Upper lobe of left lung (tissue), 6 donors: ENCODE results near the gene LBH. TPM values are rescaled to one million over a fixed set of nuclear protein-coding genes. Genes with fewer than 3 reads are reported as not detected.

Experiments
- ATAC-seq, 2 donors: fragments of 200-7000 bp; cut with Tn5 transposase; one replicate each; pipeline ENCODE4 v1.9.1; 2022; ENCODE audit warnings: mild to moderate bottlenecking in 2 of 2, moderate library complexity in 2 of 2; ENCODE audit not compliant: low FRiP score in 2 of 2
- DNase-seq, 2 donors: peaks; one replicate each; pipeline ENCODE4 v3.0.0-alpha.2; 2019 to 2020
- H3K27ac ChIP-seq, 4 donors: fragments of 200-600 bp; sonication (generic); one replicate each; pipeline ENCODE4 v1.5.1; 2016 to 2019
- H3K27me3 ChIP-seq, 4 donors: fragments of 200-600 bp; sonication (generic); one replicate each; pipeline ENCODE4 v1.5.1; 2017 to 2019
- H3K36me3 ChIP-seq, 4 donors: fragments of 200-600 bp; sonication (generic); one replicate each; pipeline ENCODE4 v1.5.1; 2016 to 2019
- H3K4me1 ChIP-seq, 4 donors: fragments of 200-600 bp; sonication (generic); one replicate each; pipeline ENCODE4 v1.5.1; 2018 to 2019
- H3K4me3 ChIP-seq, 4 donors: fragments of 200-600 bp; sonication (generic); one replicate each; pipeline ENCODE4 v1.5.1; 2017 to 2019; ENCODE audit warnings: mild to moderate bottlenecking in 2 of 4, moderate library complexity in 1 of 4
- H3K9me3 ChIP-seq, 4 donors: fragments of 200-600 bp; sonication (generic); one replicate each; pipeline ENCODE4 v1.5.1; 2018 to 2019
- EP300 ChIP-seq, 4 donors: sonication (generic); formaldehyde crosslinking; IDR thresholded peaks; one replicate each; pipeline ENCODE4 v1.5.1; 2017; ENCODE audit warnings: antibody characterized with exemption in 4 of 4, control low read depth in 2 of 4
- POLR2A ChIP-seq, 4 donors: fragments of 450-650 bp; IDR thresholded peaks; one replicate each; pipeline ENCODE4 v1.5.1; 2016 to 2017; ENCODE audit warnings: antibody characterized with exemption in 4 of 4, mild to moderate bottlenecking in 2 of 4
- POLR2AphosphoS5 ChIP-seq, 2 donors: sonication (generic); formaldehyde crosslinking; IDR thresholded peaks; one replicate each; pipeline ENCODE4 v1.5.1; 2017; ENCODE audit warnings: antibody characterized with exemption in 2 of 2
- WGBS, 2 donors: methylation state at CpG; one replicate each; pipeline ENCODE4 v1.1.5; 2017 to 2018; 5-methylcytosine and 5-hydroxymethylcytosine counted together
- total RNA-seq, 6 donors: library from RNA; depleted of rRNA in 4 of 6; stranded (reverse); fragments of >200 nt in 4 of 6; gene quantifications; one replicate each; pipeline versions ENCODE4 v1.1.0 to v1.2.1, GENCODE V29; 2016 to 2021
- TF ChIP-seq, protein P1 (sequence below), 6 experiments: fragments of 450-650 bp in 4 of 6; fragments of 200-600 bp in 2 of 6; sonication (generic) in 2 of 6; IDR thresholded peaks; one replicate each; pipeline ENCODE4 v1.5.1; 2016 to 2019; ENCODE audit warnings: antibody characterized with exemption in 6 of 6
- donor health status: DM: no; HTN: no; CAD: no; lungs with moderate emphysema.
- donor health status: DM: no; HTN: yes; CAD: no; lungs with severe emphysema.

Gene LBH
- total RNA-seq, 6 donors from 2014 or later, result 45.6 to 270 (median 154) TPM

DNA sequence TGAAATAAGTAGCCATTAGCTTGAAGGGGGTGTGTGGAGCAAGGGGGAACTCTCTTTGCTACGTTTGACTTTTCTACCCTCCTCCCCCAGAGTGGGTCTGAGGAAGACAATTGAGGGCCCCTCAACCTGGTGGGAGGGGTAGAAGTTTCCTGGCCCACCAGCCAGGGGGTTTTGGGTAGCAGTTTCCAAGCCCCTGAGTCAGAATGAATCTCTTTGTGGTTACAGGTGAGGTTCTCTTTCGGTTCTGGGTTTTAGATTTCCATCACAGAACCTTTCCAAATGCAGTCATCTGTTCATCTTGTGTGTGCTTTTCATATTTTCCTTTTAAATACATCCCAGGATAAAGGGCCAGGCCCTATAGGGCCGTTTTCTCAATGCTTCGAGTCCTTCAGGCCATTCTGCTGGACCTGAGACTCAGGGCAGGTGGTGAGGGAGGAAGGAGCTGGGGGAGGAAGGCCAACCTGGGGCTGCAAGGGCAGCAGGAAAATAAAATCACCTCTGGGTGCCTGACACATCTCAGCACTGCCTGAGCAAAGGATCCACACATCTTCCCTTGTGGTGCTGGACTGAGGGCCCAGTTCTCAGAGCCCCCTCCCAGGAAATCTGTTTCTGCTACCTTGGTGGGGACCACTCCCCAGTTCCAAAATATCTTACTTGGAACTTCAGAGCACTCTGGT lies 4.7 kb downstream of the LBH start:
- peaks cover 28 to 73% (median 49%) of the 10 kb centered on the region in 4 donors for H3K4me1 ChIP-seq
- H3K36me3 ChIP-seq, result peaks cover 0 to 32% (median 2%) of the 10 kb centered on the region in 4 donors
- H3K27me3 ChIP-seq, result no peaks in the 10 kb centered on the region
- H3K9me3 ChIP-seq, result no peaks in the 10 kb centered on the region
- H3K4me3 ChIP-seq, result peak overlapping the region in 2 of 4 donors; percentile 72 to 90
- ATAC-seq (no peak), DNase-seq (no peak)
- 74 to 77% methylated on average over 4 of the region's 4 CpGs for WGBS, 2 donors
- H3K27ac ChIP-seq, result peak overlapping the region; percentile 56 to 93 (median 78)
- TF ChIP-seq POLR2AphosphoS5 (IDR thresholded peaks at IDR 0.05) (no peak), POLR2A (IDR thresholded peaks at IDR 0.05) (no peak), EP300 (IDR thresholded peaks at IDR 0.05) (no peak)
- TF ChIP-seq, protein P1, sequence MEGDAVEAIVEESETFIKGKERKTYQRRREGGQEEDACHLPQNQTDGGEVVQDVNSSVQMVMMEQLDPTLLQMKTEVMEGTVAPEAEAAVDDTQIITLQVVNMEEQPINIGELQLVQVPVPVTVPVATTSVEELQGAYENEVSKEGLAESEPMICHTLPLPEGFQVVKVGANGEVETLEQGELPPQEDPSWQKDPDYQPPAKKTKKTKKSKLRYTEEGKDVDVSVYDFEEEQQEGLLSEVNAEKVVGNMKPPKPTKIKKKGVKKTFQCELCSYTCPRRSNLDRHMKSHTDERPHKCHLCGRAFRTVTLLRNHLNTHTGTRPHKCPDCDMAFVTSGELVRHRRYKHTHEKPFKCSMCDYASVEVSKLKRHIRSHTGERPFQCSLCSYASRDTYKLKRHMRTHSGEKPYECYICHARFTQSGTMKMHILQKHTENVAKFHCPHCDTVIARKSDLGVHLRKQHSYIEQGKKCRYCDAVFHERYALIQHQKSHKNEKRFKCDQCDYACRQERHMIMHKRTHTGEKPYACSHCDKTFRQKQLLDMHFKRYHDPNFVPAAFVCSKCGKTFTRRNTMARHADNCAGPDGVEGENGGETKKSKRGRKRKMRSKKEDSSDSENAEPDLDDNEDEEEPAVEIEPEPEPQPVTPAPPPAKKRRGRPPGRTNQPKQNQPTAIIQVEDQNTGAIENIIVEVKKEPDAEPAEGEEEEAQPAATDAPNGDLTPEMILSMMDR (IDR thresholded peaks at IDR 0.05), result no peak

DNA sequence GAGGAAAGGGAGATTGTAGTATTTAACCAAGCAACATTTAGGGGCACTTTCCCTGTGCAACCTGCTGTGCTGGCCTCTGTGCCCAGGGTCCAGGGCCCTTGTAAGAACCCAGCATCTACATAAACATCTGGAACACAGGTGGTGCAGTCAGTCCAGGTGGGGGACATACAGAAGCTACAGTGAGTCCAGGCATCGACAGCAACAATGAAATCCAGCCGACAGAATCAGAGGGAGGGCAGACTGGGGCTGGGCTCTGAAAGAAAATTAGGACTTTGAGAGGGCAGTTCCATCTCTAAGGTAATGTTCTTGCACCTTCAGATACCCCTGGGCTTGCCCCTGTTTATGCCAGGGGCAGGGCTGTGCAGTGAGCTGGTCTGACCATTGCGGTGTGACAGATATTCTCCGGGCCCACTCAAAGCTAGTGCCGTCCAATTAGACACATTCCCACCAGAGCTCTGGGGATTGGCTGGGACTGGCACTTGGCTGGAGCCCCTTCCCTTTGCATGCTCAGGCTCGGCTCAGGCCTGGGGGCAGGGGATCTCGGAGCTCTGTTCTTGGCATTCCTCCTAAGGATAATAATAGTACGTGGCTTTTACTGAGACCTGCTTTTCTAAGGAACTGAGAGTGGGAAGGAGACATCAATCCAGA lies 5.4 kb downstream of the LBH start:
- Histone ChIP-seq H3K27me3 (no peaks in the 10 kb centered on the region), H3K27ac (peak overlapping the region; percentile 56 to 93 (median 78)), H3K36me3 (peaks cover 0 to 32% (median 2%) of the 10 kb centered on the region in 4 donors), H3K4me1 (peaks cover 30 to 68% (median 49%) of the 10 kb centered on the region in 4 donors), H3K9me3 (no peaks in the 10 kb centered on the region), H3K4me3 (peak overlapping the region in 1 of 4 donors; percentile 90)
- 52 to 61% methylated on average over 7 to 8 of the region's 8 CpGs for whole genome bisulfite sequencing, 2 donors
- TF ChIP-seq, protein P1 (IDR thresholded peaks at IDR 0.05), result no peak
- TF ChIP-seq EP300 (IDR thresholded peaks at IDR 0.05), result no peak
- TF ChIP-seq POLR2A (IDR thresholded peaks at IDR 0.05), result no peak
- no peak for TF ChIP-seq POLR2AphosphoS5 (IDR thresholded peaks at IDR 0.05)
- DNase-seq (no peak), ATAC-seq (no peak)

DNA sequence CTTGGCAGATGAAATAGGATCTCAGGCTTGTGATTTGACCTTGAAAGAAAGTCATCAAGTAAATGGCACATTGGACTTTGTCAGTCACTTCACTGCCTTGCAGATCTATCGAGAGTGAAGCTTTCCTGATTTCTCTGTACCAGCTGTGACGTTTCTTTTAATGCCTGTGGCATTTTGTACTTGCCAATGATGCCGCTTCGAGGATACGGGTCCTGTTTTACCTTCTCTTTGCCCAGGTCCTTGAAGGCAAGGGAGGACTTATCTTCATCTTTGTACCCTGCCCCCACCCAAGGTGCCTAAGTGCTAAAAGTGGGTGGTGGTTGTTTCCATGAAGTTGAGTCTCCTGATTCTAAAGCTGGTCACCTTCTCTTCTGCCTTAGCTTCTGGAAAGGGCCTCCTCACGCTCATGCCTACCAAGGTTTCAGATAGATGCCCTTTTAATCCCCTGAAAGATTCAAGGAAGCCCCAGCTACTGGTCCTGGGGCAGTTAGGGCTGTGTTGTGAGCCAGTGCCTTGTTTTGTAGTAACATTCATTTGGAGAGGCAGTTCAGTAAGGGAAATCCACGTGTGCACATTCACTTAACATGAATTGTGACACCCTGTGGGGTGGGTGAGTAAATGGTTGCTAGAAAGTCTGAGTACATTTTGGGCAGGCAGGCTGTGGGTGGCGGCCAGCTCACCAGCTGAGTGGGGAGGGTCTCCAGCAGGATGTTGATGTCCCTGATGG lies 6.1 kb downstream of the LBH start:
- no peaks in the 10 kb centered on the region for H3K9me3 ChIP-seq
- 60 to 71% methylated on average over 8 of the region's 8 CpGs for WGBS, 2 donors
- ATAC-seq (no peak), DNase-seq (no peak)
- peak overlapping the region; percentile 56 to 93 (median 78) for H3K27ac ChIP-seq
- H3K4me3 ChIP-seq, result peak overlapping the region in 1 of 4 donors; percentile 90
- no peaks in the 10 kb centered on the region for H3K27me3 ChIP-seq
- TF ChIP-seq, protein P1 (IDR thresholded peaks at IDR 0.05), result no peak
- TF ChIP-seq EP300 (IDR thresholded peaks at IDR 0.05) (no peak), POLR2A (IDR thresholded peaks at IDR 0.05) (no peak), POLR2AphosphoS5 (IDR thresholded peaks at IDR 0.05) (no peak)
- peaks cover 30 to 62% (median 49%) of the 10 kb centered on the region in 4 donors for H3K4me1 ChIP-seq
- peaks cover 0 to 32% (median 2%) of the 10 kb centered on the region in 4 donors for H3K36me3 ChIP-seq

DNA sequence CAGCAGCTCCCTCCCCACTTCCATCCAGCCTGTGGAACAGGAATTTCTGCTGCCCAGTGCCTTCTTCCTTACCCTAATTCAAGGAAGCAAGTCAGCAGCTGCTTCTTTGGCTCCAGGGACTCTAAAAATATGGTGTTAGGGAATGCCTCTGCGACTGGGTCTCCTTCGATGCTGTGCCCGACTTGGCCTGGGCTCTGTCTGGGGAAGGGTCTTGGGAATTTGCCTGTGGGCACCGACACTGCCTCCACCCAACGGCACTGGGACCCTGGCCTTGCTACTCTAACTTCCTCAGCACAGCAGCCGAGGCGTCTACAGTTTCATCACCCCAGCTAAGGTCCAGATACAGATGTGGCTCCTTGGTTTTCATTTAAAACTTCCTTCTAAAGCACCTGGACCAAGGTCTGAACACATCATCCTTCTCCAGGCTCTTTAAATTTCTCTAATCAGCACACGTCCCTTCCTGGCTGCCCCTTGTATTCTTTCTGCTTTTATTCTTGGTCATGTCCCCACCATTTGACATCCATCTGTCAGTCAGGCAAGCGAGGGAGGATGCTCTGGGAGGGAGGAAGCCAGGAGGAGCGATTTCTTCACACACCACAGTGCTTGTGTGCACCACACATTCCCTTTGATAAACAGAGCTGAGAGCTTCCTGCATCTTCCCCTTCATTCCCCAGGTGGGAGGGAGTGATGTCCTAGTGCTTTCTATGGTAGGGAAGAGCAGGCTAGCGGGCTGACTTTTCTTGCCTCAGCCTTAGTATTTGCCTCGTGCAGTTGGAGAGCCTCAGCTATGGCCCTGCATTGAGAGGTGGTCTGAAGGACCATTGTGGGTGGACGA lies 6.8 kb downstream of the LBH start:
- Histone ChIP-seq H3K9me3 (no peaks in the 10 kb centered on the region), H3K4me1 (peaks cover 30 to 62% (median 43%) of the 10 kb centered on the region in 4 donors), H3K27me3 (no peaks in the 10 kb centered on the region), H3K4me3 (peak overlapping the region in 1 of 4 donors; percentile 90), H3K27ac (peak overlapping the region; percentile 56 to 93 (median 78)), H3K36me3 (peaks cover 0 to 32% (median 2%) of the 10 kb centered on the region in 4 donors)
- DNase-seq (no peak), ATAC-seq (no peak)
- TF ChIP-seq, protein P1 (IDR thresholded peaks at IDR 0.05), result no peak
- TF ChIP-seq POLR2A (IDR thresholded peaks at IDR 0.05) (no peak), POLR2AphosphoS5 (IDR thresholded peaks at IDR 0.05) (no peak), EP300 (IDR thresholded peaks at IDR 0.05) (no peak)
- WGBS, 2 donors, result 67 to 80% methylated on average over 12 to 13 of the region's 13 CpGs
